HG03565 (cell line): Measurements from ENCODE around the gene POU2F1.
A peak's percentile ranks its signal among the peaks of the same experiment; 100 is the strongest.

Experiments used
- ATAC-seq: cut with Tn5 transposase; IDR thresholded peaks from one replicate; pipeline ENCODE4 v1.9.1; 2021; ENCODE audit warnings: mild to moderate bottlenecking, moderate library complexity; ENCODE audit not compliant: unreplicated experiment

Gene POU2F1

DNA sequence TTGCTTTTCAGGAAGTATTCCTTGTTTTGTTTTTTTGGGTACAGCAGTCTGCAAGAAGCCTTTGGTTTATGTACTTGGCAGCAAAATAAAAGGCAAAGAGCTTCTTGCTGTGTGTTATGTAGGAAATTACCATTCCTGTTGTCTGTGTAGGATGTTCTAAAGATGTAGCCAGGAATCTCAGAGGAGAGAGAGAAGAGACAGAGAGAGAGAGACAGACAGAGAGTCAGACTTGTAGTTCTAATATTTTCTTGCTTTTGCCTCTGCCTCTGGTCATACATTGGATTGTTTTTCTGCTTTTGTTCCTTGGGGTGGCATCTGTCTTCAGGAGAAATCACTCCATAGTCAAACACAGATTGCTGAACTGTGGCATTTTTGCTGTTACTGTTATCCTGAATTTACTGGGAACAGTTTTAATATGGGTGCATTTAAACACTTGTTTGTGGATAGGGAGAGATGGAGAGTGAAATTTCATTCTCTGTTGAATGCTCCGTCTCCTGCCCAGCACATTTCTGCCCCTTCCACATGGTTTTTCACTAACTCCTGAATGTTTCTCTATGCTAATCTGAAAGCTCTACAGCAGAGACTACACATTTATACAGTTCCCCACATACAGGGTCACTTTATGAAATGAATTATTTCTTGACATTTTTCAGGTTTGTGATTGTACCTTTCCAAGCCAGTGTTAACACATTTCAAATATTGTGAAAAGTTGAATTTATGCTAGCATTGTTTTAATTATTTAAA is 49.8 kb downstream of the POU2F1 start:
- no peak for ATAC-seq

GRCh38 chr1:167272369-167272957 is 51.8 kb downstream of the POU2F1 start:
- no peak for ATAC-seq

DNA sequence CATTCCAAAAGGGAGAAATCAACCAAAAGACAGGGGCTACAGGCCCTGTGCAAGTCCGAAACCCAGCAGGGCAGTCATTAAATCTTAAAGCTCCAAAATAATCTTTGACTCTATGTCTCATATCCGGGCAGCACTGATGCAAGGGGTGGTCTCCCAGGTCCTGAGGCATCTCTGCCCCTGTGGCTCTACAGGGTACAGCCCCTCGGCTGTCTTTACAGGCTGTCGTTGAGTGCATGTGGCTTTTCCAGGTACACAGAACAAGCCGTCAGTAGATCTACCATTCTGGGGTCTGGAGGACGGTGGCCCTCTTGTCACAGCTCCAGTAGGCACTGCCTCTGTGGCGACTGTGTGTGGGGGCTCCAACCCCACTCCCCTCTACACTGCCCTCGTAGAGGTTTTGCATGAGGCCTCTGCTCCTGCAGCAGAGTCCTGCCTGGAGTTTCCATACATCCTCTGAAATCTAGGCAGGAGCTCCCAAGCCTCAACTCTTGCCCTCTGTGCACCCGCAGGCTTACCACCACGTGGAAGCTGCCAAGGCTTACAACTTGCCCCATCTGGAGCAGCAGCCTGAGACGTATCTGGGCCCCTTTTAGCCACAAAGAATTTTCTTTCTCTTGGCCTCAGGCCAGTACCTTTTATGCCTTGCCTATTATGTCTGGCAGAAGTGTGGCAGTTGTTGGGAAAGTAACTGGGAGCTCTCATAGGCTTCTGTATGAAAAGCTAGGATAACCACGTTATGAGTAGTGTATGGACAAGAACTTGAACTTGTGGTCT is 52.5 kb downstream of the POU2F1 start:
- ATAC-seq: no peak

GRCh38 chr1:167274061-167274460 is 53.4 kb downstream of the POU2F1 start:
- ATAC-seq: no peak

- peak; percentile 84 for ATAC-seq
Observed at GRCh38 chr1:167276969-167277368, 56.3 kb downstream of the POU2F1 start.

DNA sequence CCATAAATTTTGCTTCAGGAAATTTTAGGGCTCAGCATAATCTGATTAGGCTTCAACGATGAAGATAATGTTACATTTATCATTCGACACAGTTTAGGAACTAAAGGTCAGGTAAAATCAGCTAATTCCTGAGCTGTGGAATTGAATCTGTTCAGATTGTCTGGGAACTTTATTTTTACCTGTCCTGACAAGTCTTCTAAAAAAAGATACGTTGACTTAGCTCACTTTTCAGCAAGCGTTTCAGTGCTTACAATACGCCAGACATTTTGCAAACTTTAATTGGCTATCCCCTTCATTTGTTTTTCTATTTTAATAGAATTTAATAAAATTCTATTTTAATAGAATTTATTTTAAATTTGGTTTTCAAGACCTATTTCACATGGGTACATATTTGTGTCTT is 57.8 kb downstream of the POU2F1 start:
- ATAC-seq: no peak

DNA sequence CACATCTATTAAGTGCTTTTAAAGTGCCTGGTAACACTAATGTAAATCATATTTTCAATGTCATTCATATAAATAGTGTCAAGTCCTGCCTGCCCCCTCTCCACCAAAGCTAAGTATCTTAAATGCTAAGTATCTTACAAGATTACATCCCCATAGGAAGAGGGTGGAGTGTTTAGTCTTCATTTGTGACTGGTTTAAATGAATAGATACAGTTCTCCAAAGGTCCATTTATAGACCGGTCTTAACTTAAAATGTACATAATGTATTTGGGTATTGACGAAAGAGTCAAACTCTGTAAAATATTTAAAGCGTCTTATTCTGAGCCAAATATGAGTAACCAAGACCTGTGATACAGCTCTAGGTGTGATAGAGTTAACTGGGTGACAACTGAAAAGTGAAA is 60.2 kb downstream of the POU2F1 start:
- ATAC-seq: no peak

DNA sequence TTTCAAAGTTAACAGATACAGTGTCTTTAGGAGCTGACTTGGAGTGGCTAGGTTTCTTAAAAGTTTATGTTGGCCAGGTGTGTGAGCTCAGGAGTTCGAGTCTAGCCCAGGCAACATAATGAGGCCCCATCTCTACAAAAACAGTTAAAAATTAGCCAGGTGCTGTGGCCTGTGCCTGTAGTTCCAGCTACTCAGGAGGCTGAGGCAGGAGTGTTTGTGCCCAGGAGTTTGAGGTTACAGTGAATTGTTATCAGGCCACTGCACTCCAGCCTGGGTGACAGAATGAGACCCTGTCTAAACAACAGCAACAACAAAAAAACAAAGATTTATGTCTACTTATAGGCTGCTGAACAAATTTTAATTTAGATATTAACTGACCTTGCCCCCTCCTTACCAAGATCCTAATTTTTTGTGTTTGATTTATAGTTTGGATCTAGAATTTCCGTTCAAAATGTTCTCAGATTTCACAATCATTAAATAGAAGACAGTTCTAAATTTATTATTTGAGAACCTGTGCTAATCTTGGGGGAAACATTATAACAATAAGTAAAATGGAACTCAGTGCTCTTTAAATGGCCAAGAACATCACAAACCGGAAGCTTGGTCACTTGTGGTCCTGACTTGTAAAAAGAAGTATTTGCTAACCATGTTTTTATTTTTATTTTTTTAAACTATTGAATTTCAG is 67.8 kb downstream of the POU2F1 start:
- no peak for ATAC-seq

GRCh38 chr1:167289075-167289442 is 68.4 kb downstream of the POU2F1 start:
- no peak for ATAC-seq

DNA sequence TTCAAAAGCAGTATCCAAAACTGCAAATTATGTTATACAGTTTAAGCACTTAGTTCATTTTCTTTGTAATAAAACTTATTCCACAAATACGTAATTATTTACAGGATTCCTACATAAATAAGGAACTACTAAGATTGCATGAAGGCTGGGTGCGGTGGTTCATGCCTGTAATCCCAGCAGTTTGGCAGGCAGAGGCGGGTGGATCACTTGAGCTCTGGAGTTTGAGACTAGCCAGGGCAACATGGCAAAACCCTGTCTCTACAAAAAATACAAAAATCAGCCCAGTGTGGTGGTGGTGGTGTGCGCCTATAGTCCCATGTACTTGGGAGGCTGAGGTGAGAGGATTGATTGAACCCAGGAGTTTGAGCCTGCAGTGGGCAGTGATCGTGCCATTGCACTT is 69.3 kb downstream of the POU2F1 start:
- ATAC-seq: no peak

GRCh38 chr1:167291539-167292185 is 71.0 kb downstream of the POU2F1 start:
- ATAC-seq: no peak

- ATAC-seq: no peak
Observed at GRCh38 chr1:167292216-167292615, 71.5 kb downstream of the POU2F1 start.

GRCh38 chr1:167293057-167293456 is 72.4 kb downstream of the POU2F1 start:
- no peak for ATAC-seq

DNA sequence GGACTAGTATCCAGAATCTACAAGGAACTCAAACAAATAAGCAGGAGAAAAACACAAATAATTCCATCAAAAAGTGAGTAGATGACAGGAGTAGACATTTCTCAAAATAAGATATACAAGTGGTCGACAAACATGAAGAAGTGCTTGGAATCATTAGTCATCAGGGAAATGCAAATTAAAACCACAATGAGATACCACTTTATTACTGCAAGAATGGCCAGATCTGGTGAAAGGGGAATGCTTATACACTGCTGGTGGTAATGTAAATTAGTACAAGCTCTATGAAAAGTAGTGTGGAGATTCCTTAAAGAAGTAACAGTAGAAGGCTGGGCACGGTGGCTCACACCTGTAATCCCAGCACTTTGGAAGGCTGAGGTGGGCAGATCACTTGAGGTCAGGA is 73.8 kb downstream of the POU2F1 start:
- ATAC-seq: no peak

- no peak for ATAC-seq
Observed at GRCh38 chr1:167297222-167298214, 76.8 kb downstream of the POU2F1 start.

- ATAC-seq: no peak
Observed at GRCh38 chr1:167298325-167298724, 77.6 kb downstream of the POU2F1 start.

DNA sequence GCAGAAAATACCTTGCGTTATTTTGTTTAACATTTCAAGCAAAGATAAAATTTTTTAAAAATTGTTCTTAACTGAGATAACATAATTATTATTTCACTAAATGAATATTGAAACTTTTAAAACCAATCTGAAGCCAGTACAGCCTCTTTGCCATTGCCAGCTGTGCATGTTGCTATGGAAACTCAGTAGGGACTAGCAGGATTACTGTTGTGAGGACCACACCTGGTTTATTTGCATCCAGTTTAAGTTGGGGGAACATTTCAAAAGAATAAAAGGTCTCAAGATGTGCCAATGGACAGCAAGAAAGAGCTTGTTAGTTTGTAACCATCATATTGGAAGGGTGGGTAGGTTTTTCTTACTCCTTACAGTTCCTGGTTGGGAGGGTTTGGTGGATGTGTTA is 80.7 kb downstream of the POU2F1 start:
- no peak for ATAC-seq

GRCh38 chr1:167304165-167304564 is 83.5 kb downstream of the POU2F1 start:
- no peak for ATAC-seq

GRCh38 chr1:167305059-167305705 is 84.5 kb downstream of the POU2F1 start:
- ATAC-seq: no peak
